HG02588 (cell line): Measurements from ENCODE around the gene SLC25A22.

Experiments used
- ATAC-seq: cut with Tn5 transposase; IDR thresholded peaks from one replicate; pipeline ENCODE4 v1.9.1; 2021; ENCODE audit warnings: mild to moderate bottlenecking, moderate library complexity; ENCODE audit not compliant: unreplicated experiment

The SLC25A22 gene

GRCh38 chr11:823441-824291 is 25.6 kb upstream of the SLC25A22 start:
- no peak for ATAC-seq

GRCh38 chr11:821512-822371 is 23.7 kb upstream of the SLC25A22 start:
- no peak for ATAC-seq

- ATAC-seq: no peak
Observed at GRCh38 chr11:820655-821511, 22.8 kb upstream of the SLC25A22 start.

- peak; percentile 54 for ATAC-seq
Observed at GRCh38 chr11:819943-820649, 22.0 kb upstream of the SLC25A22 start.

GRCh38 chr11:819129-819931 is 21.2 kb upstream of the SLC25A22 start:
- ATAC-seq: peak; percentile 58

GRCh38 chr11:818396-819128 is 20.5 kb upstream of the SLC25A22 start, which contains the start of gene PNPLA2:
TSS of gene PNPLA2 (plus strand) at chr11:818914. CDS start at chr11:819719, 805 bp downstream.
- no peak for ATAC-seq

- ATAC-seq: no peak
Observed at GRCh38 chr11:816433-816779, 18.3 kb upstream of the SLC25A22 start.

- no peak for ATAC-seq
Observed at GRCh38 chr11:815675-816432, 17.8 kb upstream of the SLC25A22 start.

- no peak for ATAC-seq
Observed at GRCh38 chr11:813456-814096, 15.5 kb upstream of the SLC25A22 start.

GRCh38 chr11:813072-813455 is 15.0 kb upstream of the SLC25A22 start:
- ATAC-seq: no peak

- ATAC-seq: no peak
Observed at GRCh38 chr11:812390-812789, 14.3 kb upstream of the SLC25A22 start.

GRCh38 chr11:811446-812245 is 13.6 kb upstream of the SLC25A22 start:
- no peak for ATAC-seq

GRCh38 chr11:810040-810567 is 12.0 kb upstream of the SLC25A22 start:
- no peak for ATAC-seq

- peak; percentile 79 for ATAC-seq
Observed at GRCh38 chr11:809287-810039, 11.4 kb upstream of the SLC25A22 start, which contains the start of gene RPLP2. TSS of gene RPLP2 (plus strand) at chr11:809967. CDS start at chr11:810235, 268 bp downstream.

GRCh38 chr11:808427-809286 is 10.6 kb upstream of the SLC25A22 start:
- ATAC-seq: no peak
